ENCODE measurements around the gene GNAS-AS1. TPM values are rescaled to one million over a fixed set of nuclear protein-coding genes. Genes with fewer than 3 reads are reported as not detected.

GNAS-AS1 gene
- total RNA-seq, 1 donor from 2014 or later = 1.6 TPM

DNA sequence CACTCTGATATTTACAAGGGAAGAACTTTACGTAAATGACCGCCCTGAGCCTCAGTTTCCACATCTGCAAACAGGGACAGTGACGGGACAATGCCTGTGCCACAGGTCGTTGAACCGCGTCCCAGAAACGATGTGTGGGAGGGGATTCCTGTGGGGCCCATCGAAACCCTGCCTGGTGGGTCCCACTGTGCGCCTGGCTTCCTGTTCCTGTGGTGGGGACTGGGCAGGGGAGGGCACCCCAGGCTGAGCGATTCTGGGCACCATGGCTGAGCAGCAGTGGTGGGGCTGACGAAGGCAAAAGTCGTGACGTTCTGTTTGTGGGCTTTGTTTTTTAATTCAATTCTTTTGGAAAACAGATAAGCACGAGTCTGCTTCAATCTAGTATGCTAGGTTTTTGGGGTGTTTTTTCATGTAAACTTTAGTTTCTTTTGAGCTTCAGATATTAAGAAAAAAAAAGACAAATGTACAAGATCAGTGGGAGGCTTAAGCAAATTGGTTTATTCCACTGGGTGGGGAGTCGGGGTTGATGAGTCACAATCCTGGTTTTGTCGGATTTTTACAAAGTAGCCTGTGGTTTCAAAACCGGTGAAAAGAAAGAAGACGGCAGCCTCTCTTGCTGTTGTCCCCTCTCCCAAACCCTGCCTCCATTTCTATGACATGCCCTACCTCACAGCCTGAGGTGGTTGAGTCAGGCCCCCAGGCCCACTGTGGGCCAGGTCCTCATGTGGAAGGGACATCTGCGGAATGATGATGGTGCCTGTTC is 40.4 kb downstream of the GNAS-AS1 start:
- DNase-seq (ENCODE audit: low spot score) = no peak

DNA sequence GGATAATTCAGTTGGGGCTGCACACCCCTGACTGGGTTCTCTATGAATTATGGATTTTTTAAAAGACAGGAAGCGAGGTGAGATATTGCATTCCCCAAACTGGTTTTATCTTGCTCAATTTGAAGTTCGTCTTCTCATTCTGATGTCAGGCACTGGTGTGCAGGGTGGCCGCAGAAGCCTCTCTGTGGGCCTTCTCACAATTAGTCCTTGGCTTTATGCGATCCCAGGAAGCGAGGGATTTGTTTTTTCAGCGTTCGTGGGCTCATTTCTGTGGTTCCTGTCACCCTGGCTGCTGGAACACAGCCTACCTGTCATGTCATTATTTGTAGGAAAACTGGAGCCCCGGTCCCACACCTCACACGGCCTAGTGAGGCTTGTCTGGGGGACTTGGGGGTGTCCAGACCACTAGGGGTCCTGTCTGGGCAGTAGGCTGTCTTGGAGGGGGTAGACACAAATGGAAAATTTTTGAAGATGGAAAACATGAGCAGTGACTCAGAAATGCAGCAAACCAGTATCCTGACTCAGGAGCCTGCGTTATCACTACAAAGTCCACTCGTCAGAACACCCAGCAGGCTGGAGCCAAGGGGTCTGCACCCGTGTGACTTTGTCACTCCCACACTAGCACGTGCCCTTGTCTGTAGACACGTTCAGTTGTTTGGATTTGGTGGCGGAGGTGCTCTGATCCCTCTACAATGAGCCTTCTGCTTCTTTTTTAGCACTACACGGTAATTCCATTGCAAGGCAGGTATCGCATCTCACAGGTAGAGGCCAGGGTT is 42.2 kb downstream of the GNAS-AS1 start:
- no peak for DNase-seq (ENCODE audit: low spot score)

DNA sequence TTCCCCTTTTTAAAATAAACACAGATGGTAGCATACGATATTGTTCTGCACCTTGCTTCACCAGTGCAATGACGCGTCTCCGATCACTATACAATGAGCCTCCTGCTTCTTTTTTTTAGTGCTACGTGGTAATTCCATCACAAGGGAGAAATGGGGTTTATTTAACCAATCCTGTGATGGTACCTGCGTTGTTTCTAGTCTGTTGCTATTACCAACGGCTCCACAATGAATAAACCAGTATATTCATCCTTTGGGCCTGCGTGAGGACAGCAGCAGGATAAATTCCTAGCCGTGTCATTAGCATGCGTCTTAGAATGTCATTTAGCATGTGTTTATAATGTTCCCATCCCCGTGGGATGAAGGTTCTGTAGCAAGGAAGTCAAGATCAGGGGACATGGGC is 42.9 kb downstream of the GNAS-AS1 start:
- no peak for DNase-seq (ENCODE audit: low spot score)

DNA sequence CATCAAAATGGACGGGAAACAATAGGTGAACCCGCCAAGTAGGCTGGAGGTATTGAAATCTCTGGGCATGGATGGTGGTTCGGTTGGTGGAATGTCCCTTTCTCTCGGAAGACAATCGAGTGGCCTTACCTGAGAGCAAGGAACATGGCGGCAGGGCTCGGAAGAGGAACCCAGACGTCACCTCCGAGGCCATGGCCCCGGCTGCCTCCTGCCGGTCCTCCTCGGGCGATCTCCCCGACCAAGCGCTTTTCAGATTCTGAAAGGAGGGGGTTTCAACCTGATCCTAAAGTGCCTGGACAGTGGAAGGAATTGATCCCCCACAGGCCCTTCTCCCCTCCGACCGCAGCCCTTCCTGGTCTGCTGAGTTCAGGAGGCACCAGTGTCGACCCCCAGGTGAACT is 47.2 kb downstream of the GNAS-AS1 start:
- DNase-seq (ENCODE audit: low spot score) = no peak

GRCh38 chr20:58802061-58802460 is 48.6 kb downstream of the GNAS-AS1 start:
- DNase-seq (ENCODE audit: low spot score) = no peak

DNA sequence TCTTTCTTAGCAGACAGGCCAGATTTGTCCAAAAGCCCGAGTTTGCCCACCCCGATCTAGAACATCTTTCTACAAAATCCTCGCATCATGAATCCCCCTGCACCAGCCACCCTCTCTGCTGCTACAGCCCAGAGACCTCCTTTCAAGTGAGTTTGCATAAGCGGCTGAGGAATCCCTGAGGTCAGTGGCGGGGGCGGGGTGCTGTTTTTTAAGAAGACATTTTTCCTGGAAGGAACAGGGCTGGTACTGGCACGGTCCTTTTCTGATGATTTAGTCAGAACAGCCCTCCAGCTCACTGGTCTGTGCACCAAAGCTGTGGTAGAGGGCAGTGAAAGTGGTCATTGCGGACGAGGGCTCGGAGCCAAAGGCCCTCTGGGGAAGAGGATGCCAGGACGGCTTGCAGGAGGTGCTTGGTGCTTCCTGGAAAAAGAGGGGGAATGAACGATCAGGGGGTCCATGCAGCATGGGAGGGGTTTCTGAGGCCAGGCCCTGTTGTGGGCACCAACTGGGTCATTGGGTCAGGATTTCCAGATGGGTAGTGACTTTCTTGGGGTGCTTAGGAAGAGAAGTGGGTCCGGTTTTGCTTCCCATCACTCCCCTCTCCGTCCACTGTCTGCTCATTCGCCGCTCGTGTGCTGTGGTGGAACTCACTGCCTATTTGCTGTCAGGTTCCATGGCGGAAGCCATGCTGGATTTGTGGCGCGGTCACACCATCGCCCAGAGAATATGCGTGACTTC is 50.4 kb downstream of the GNAS-AS1 start:
- no peak for DNase-seq (ENCODE audit: low spot score)

DNA sequence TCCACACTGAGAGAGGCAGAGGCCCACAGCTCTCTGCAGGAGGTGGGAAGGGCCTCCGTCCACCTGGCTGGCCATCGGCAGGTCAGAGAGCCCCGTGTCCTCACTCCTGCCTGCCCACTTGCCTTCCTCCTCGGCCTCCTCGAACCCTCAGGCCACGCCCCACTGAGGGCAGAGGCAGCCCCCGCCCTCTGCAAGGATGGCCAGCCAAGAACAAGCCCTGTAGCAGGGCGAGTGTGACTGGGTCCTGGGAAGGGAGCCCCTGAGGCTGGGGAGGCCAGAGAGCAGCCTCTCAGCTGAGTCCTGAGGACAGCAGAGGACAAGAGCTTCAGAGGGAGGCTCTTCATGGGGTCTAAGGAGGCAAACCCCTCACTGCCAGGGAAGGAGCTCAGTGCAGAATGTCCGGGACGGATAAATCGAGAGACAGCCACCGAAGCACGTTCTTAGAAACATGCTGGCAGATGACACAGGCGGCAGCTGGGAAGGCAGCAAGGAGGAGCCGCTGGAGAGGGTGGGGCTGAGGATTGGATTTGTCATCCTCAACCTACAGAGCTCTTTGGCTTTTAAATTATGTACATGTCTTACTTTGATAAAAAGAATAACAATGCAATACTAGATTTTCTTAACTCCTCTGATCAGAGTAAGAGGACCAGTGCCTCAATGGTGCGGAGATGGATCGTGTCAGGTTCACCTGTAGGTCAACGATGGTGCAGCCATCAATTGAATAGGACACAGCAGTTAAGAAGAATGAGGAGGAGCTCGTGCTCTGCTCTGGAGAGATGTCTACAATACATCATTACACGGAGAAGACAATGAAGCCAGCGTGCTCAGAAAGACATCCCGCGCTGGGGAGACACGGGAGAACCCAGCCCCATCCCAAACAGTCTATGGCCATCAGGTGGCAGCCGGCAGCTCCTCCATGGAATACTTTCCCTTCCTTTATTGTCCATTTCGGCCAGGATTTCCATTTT is 53.0 kb downstream of the GNAS-AS1 start:
- no peak for DNase-seq (ENCODE audit: low spot score)

- DNase-seq (ENCODE audit: low spot score) = no peak
Measured at GRCh38 chr20:58795923-58796245, 54.8 kb downstream of the GNAS-AS1 start.

DNA sequence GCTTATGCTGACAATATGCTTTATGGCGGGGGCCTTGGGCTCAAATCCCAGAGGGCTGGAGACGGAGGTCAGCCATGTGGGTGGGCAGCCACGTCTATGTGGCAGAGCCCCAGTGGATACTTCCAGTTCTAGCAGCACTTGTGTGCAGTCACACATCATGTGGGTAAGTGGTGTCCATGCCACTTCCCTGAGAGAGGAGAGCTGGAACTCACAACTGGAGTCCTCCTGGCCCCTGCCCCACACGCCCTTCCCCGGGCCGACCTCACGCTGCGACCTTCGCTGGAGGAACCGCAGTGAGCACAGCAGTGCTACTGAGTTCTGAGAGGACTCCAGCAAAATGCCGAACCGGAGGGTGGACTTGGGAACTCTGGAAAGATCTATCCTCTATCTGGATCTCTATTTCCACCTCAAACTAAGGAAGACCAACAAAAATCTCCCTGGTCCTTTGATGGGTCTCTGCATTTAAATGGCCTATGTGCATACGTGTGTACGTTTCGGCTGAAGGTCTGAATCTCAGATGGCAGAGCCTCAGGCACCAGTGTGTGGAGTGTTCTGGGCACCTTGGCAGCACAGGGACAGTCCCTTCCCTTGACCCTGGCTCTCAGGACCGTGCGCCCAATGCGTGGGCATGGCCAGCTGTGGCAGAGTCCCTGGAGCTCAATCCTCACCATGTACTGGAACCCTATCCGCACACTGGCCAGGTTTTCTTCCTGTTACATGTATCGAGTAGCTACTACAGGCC is 55.4 kb downstream of the GNAS-AS1 start:
- no peak for DNase-seq (ENCODE audit: low spot score)

GRCh38 chr20:58794510-58795180 is 56.1 kb downstream of the GNAS-AS1 start:
- DNase-seq (ENCODE audit: low spot score) = no peak

DNA sequence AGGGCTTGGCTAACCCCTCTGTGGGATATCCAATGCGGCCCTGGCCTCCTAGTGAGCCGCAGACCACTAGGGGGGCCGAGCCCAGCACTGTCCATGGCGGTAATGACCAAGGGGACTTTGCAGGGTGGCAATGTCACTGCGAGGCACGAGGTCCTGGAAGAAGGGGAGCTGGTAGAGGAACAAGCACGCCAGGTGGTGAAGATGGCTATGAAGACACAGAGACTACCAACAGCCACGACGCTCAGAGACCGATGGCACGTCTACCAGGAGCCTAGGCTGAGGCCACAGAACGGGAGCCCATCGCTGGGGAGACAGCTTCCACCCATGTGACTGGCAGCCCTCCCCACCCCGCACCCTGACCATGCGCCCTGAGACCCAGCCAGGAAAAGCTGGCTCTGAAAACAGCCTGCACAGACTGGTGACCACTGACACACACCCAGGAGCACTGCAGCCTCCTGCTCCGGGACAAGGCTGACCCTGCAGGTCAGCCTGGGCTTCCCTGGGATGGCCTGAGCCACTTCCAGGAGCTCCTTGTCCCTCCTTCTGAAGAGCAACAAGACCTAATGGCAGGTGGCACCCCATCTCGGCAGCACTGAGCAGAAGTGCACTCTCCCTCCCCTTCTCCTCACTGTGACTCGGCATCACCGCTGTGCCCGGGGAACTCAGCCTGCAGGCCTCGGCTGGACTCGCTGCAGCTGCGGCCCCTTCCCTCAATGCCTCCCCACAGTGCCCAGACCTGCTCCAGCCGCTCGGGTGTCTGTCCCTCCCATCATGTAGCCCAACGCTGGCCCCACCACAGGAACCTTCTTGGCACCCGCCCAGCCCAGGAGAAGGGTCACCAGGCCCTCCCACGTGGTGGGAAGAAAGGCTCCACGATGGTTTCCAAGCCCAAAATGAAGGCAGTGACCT is 56.9 kb downstream of the GNAS-AS1 start:
- DNase-seq (ENCODE audit: low spot score) = no peak

DNA sequence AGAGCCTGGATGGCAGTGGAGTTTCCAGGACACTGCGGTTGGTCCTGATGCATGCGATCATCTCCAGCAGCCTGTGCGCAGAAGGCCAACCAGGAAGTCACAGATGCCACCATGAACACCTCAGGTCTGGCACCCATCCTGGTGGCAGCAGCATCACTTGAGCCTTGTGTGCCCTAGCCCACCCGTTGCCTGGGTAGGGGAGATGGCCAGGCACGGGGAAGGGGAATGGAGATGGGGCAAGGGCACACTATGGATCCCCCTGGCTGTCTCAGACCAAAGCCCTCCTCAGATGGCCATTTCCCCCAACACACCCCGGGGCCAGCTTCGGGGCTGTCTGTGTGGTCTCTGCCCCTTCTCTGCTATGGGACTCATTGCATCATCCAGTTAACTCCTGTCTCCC is 58.3 kb downstream of the GNAS-AS1 start:
- no peak for DNase-seq (ENCODE audit: low spot score)

- no peak for DNase-seq (ENCODE audit: low spot score)
Measured at GRCh38 chr20:58791286-58791685, 59.4 kb downstream of the GNAS-AS1 start.

DNA sequence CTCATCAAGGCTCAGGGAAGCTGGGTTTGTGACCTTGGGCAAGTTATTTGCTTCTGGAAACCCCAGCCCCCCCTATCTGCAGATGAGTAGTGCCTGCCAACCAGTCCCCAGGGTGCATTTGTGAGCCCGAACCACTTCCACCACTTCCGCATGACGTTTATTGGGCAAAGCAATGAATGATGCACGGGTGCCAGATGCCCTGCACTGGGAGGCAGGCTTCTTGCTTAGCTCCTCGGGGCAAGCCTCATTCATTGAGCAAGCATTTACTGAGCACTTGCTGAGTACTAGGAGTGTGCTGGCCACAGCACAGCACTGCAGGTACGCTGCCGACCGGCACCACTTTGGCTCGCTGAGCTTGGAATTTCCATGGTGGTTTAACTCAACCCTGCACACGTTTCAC is 60.2 kb downstream of the GNAS-AS1 start:
- no peak for DNase-seq (ENCODE audit: low spot score)

GRCh38 chr20:58788896-58789544 is 61.7 kb downstream of the GNAS-AS1 start:
- no peak for DNase-seq (ENCODE audit: low spot score)

GRCh38 chr20:58787211-58788005 is 63.3 kb downstream of the GNAS-AS1 start:
- no peak for DNase-seq (ENCODE audit: low spot score)

DNA sequence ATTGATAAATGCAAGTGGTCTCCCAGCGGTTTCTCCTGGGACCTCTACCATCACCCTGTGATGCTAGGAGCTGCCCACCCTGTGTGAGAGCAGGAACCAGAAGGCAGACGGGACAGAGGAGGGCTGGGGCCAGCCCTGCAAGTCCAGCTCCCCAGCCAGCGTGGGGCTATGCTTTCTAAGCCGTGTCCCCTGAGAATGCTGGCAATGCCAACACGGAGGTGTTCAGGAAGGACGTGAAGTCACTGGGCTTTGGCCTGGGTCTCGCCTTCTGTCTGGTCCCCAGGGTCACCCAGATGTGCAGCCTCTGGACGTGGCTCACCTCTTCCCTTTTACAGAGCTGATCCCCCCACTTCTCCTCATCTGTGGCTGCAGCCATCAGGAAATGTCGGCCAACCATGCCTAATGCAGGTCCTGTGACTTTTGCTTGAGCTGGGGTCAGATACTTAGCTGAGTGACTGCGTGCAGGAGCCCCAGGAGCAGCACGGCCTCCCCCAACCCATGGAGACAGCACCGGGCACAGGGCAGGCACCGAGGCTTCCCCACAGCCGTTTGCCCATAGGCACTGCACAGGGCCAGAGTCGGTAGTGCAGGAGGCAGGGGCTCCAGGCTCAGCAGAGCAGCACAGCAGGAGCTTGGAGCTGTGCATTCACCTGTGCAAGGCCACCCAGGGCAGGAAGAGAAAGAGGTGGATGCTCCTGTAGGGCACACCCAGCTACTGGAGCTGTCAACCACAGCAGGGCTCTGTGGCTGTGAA is 66.2 kb downstream of the GNAS-AS1 start:
- no peak for DNase-seq (ENCODE audit: low spot score)
